Measurements from ENCODE around the gene PGAM1.

- TF ChIP-seq CTCF (conservative IDR thresholded peaks at IDR 0.05 in 1 of 2, IDR thresholded peaks at IDR 0.05 in 1 of 2; ENCODE audit: extremely low read depth in 1 of 2, insufficient read depth in 1 of 2, low read depth in 1 of 2, low read length in 2 of 2) (no peak), EZH2 (IDR thresholded peaks at IDR 0.05; ENCODE audit: borderline replicate concordance, low read length) (no peak)
Observed at GRCh38 chr10:97445357-97445721, 19.3 kb downstream of the PGAM1 start.

Measured in mammary epithelial cell (primary cell).